OCI-LY7 (cell line): Measurements from ENCODE around the gene PODXL2. TPM values are rescaled to one million over a fixed set of nuclear protein-coding genes. Genes with fewer than 3 reads are reported as not detected.

Experiments
- BruUV-seq: library from RNA; stranded (reverse); fragments of 400-500 nt; replicated peaks from 2 replicates; lab custom pipeline; 2021; lab: Mats Ljungman, UMichigan
- CTCF ChIA-PET: fragments of 300-600 bp; sonication (Branson Sonifier 250); formaldehyde crosslinking; loops from one replicate; lab custom pipeline; 2022; ENCODE audit warnings: antibody characterized with exemption; ENCODE audit not compliant: unreplicated experiment; lab: Charles Lee
- POLR2A ChIA-PET: fragments of 300-600 bp; sonication (Branson Sonifier 250); formaldehyde crosslinking; loops from one replicate; lab custom pipeline; 2022; ENCODE audit warnings: antibody characterized with exemption; lab: Charles Lee
- DNase-seq: peaks from one replicate; pipeline ENCODE4 v3.0.0-alpha.2; 2015; ENCODE audit warnings: low spot score
- H2AFZ ChIP-seq: fragments of 200-600 bp; sonication (generic), shearing (Covaris generic); 2 replicates; pipeline ENCODE4 v1.6.1; 2014; ENCODE audit warnings: mild to moderate bottlenecking, antibody characterized with exemption, low read length, moderate library complexity
- H3K27ac ChIP-seq: fragments of 200-600 bp; sonication (generic); 2 replicates; pipeline ENCODE4 v1.5.1; 2014; ENCODE audit warnings: mixed run types, low read depth, mild to moderate bottlenecking, moderate library complexity, low read length, inconsistent platforms; ENCODE audit not compliant: poor library complexity, severe bottlenecking
- H3K36me3 ChIP-seq: fragments of 200-600 bp; sonication (generic); 2 replicates; pipeline ENCODE4 v1.6.1; 2014; ENCODE audit warnings: mild to moderate bottlenecking, antibody characterized with exemption, low read length, moderate library complexity, mixed read lengths; ENCODE audit not compliant: insufficient read depth
- H3K4me1 ChIP-seq: fragments of 200-600 bp; sonication (generic); 2 replicates; pipeline ENCODE4 v1.5.1; 2014; ENCODE audit warnings: mild to moderate bottlenecking, low read length; ENCODE audit not compliant: insufficient read depth, poor library complexity, severe bottlenecking
- H3K4me2 ChIP-seq: fragments of 200-600 bp; sonication (generic); 2 replicates; pipeline ENCODE4 v1.6.1; 2014; ENCODE audit warnings: mild to moderate bottlenecking, low read length
- H3K4me3 ChIP-seq: fragments of 200-600 bp; sonication (generic); 2 replicates; pipeline ENCODE4 v1.5.1; 2014; ENCODE audit warnings: mild to moderate bottlenecking, low read depth, low read length; ENCODE audit not compliant: poor library complexity, severe bottlenecking
- H3K79me2 ChIP-seq: fragments of 200-600 bp; sonication (generic); 2 replicates; pipeline ENCODE4 v1.6.1; 2016; ENCODE audit warnings: low read depth, mild to moderate bottlenecking, low read length, moderate library complexity, mixed read lengths; ENCODE audit not compliant: insufficient read depth
- H3K9me2 ChIP-seq: fragments of 200-600 bp; sonication (generic); 2 replicates; pipeline ENCODE4 v1.6.1; 2016; ENCODE audit warnings: mild to moderate bottlenecking, low read length, mixed read lengths; ENCODE audit not compliant: insufficient read depth
- H3K9me3 ChIP-seq: fragments of 200-600 bp; sonication (generic); 2 replicates; pipeline ENCODE4 v1.6.1; 2014; ENCODE audit warnings: mild to moderate bottlenecking, mixed run types, low read length, mixed read lengths
- H4K20me1 ChIP-seq: fragments of 200-600 bp; sonication (generic); 2 replicates; pipeline ENCODE4 v1.6.1; 2014; ENCODE audit warnings: mild to moderate bottlenecking, antibody characterized with exemption, low read length, moderate library complexity, mixed read lengths; ENCODE audit not compliant: insufficient read depth
- CTCF ChIP-seq: fragments of 200-600 bp; sonication (generic); conservative IDR thresholded peaks from 2 replicates; pipeline ENCODE4 v1.5.1; 2014; ENCODE audit warnings: mild to moderate bottlenecking, antibody characterized with exemption, low read length, moderate library complexity, mixed read lengths
- EZH2phosphoT487 ChIP-seq: fragments of 200-600 bp; sonication (generic); IDR thresholded peaks from 2 replicates; pipeline ENCODE4 v1.6.1; 2018; ENCODE audit warnings: low read depth, borderline replicate concordance, mild to moderate bottlenecking, mixed run types, antibody characterized with exemption, low read length, moderate library complexity, mixed read lengths
- intact Hi-C: fragments of 100-400 bp; cut with micrococcal nuclease; formaldehyde crosslinking; loops from one replicate; pipeline ENCODE4 v1.10.0; 2022; ENCODE audit not compliant: unreplicated experiment
- total RNA-seq, 2 experiments: library from RNA; depleted of rRNA in 1 of 2; stranded (reverse); fragments of >200 nt in 1 of 2; shearing (Covaris generic) in 1 of 2; gene quantifications; 2 replicates each; pipeline ENCODE4 v1.2.3, GENCODE V29; 2014 to 2022

Gene PODXL2
- total RNA-seq, 2 experiments from 2014 or later, result 16.1 to 29.4 TPM

- H3K27ac ChIP-seq, result no peak overlapping the region
- no peaks in the 10 kb centered on the region for H3K4me1 ChIP-seq
- peaks cover 6% of the 10 kb centered on the region; the same call in 1 of the 2 replicates for H3K79me2 ChIP-seq
- no peak overlapping the region for H2AFZ ChIP-seq
- no peak overlapping the region for H3K4me2 ChIP-seq
- peaks cover 11% of the 10 kb centered on the region; the same call in 1 of the 2 replicates for H4K20me1 ChIP-seq
- ChIA-PET POLR2A (interaction anchor here (1.3 kb wide), 1 partner anchor 16 kb away, joined by 3 read pairs; no protein-coding TSS in a partner anchor), CTCF (no interaction called here)
- no TSS peak for BruUV-seq
- DNase-seq, result no peak
- H3K36me3 ChIP-seq, result peaks cover 94% of the 10 kb centered on the region
- intact Hi-C loops, result no loop called here
- no peaks in the 10 kb centered on the region for H3K9me3 ChIP-seq
- H3K9me2 ChIP-seq, result no peaks in the 10 kb centered on the region
- no peak overlapping the region for H3K4me3 ChIP-seq
- TF ChIP-seq EZH2phosphoT487, result no peak
- TF ChIP-seq CTCF, result no peak
Measured at GRCh38 chr3:127614928-127615589, 13.9 kb upstream of the PODXL2 start.

- TF ChIP-seq CTCF, result no peak
- no peak for TF ChIP-seq EZH2phosphoT487
- Histone ChIP-seq H3K4me1 (no peaks in the 10 kb centered on the region), H3K4me3 (no peak overlapping the region), H2AFZ (no peak overlapping the region), H3K27ac (no peak overlapping the region), H3K9me3 (no peaks in the 10 kb centered on the region), H3K79me2 (peaks cover 6% of the 10 kb centered on the region; the same call in 1 of the 2 replicates), H3K9me2 (no peaks in the 10 kb centered on the region), H3K36me3 (peaks cover 94% of the 10 kb centered on the region), H4K20me1 (peaks cover 6% of the 10 kb centered on the region; the same call in 1 of the 2 replicates), H3K4me2 (no peak overlapping the region)
- intact Hi-C loops, result no loop called here
- BruUV-seq, result no TSS peak
- POLR2A ChIA-PET, result interaction anchor here (1.3 kb wide), 1 partner anchor 17 kb away, joined by 3 read pairs; no protein-coding TSS in a partner anchor
- no peak for DNase-seq
- CTCF ChIA-PET, result no interaction called here
Measured at GRCh38 chr3:127615631-127616305, 13.2 kb upstream of the PODXL2 start.
